Ectodermal cell (in vitro differentiated cells): ENCODE measurements around the gene CASQ1. TPM values are rescaled to one million over a fixed set of nuclear protein-coding genes. Genes with fewer than 3 reads are reported as not detected.

Experiments
- H3K27ac ChIP-seq: 2 replicates; pipeline ENCODE4 v1.7.0; 2013; ENCODE audit warnings: mild to moderate bottlenecking, low read depth, low read length; ENCODE audit not compliant: insufficient read depth, poor library complexity, severe bottlenecking
- H3K27me3 ChIP-seq: 2 replicates; pipeline ENCODE4 v1.7.0; 2013; ENCODE audit warnings: mild to moderate bottlenecking, low read length; ENCODE audit not compliant: insufficient read depth, control insufficient read depth, poor library complexity, severe bottlenecking
- H3K36me3 ChIP-seq: one replicate; pipeline ENCODE4 v1.7.0; 2013; ENCODE audit warnings: low read length; ENCODE audit not compliant: control insufficient read depth, insufficient read depth
- H3K4me1 ChIP-seq: one replicate; pipeline ENCODE4 v1.7.0; 2013; ENCODE audit warnings: low read length; ENCODE audit not compliant: control insufficient read depth, insufficient read depth
- H3K4me3 ChIP-seq: 2 replicates; pipeline ENCODE4 v1.7.0; 2013; ENCODE audit warnings: low read depth, low read length, control low read depth; ENCODE audit not compliant: insufficient read depth
- H3K9me3 ChIP-seq: 2 replicates; pipeline ENCODE4 v1.7.0; 2013; ENCODE audit warnings: mild to moderate bottlenecking, low read length, moderate library complexity; ENCODE audit not compliant: control insufficient read depth
- WGBS, 2 experiments: methylation state at CpG; one replicate each; pipeline ENCODE4 v1.1.7; 2013; ENCODE audit warnings: missing lambda C conversion rate in 2 of 2; 5-methylcytosine and 5-hydroxymethylcytosine counted together
- polyA plus RNA-seq, 4 experiments: library from polyadenylated mRNA; stranded (reverse); fragments of 50-300 nt; gene quantifications; one replicate each; pipeline ENCODE4 v1.2.3, GENCODE V29; 2013

The CASQ1 gene
- 2.1 TPM for polyA plus RNA-seq (2013, experiment 1 of 4)
- polyA plus RNA-seq (2013, experiment 2 of 4) = 0.53 TPM
- 0.32 TPM for polyA plus RNA-seq (2013, experiment 3 of 4)
- polyA plus RNA-seq (2013, experiment 4 of 4) = 0.93 TPM

DNA sequence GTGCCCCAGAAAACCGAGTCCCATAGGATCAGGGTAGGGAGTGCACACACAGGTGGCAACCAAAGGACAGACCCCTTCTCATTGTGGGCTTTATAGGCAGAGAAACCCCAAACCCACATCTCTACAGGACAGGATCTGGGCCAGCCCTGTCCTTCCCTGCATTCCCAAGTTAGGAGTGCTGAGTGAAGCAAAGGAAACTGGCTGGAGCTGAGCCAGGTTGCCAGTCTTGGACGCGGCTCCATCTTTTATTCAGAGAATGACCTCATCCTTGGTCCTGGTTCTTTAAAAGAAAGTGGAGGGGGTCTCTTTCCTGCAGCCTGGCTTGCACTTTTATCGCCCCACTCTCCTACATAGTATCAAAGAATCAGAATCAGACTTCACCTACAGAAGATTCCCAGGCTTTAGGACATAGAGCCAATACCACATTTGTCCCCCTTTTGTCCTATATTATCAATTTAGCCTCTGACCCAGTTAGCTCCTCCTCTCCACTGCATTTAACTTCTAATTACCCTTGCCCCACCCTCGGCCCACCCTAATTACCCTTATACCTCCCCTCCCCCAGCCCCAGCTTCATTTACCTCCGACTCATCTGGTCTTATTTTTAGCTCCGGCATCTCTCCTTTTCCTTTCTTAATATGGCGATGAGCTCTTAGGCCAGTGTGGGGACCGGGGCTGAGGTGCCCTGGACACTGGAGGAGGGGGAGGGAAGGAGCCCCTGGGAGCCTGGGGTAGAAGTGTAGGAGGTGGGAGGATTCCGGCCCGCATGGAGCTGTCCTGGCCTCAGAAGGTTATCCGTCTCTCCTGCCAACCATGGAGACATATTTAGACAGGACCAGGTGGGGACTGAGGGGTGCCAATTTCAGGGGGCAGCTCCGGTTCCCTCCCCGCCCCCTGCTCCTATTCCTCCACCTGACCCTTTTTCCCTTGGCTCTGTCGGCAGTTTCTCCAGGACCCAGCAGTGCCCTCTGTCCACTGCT is at the start of gene CASQ1:
Gene CASQ1, plus strand, starts transcription at position 927 of the 977 bp plus-strand sequence. CDS start 177 bp downstream, outside the sequence.
- Histone ChIP-seq H3K4me1 (peaks cover 7% of the 10 kb centered on the region), H3K27ac (no peak within 1 kb of the TSS), H3K4me3 (no peak within 1 kb of the TSS), H3K9me3 (no peaks in the 10 kb centered on the region), H3K27me3 (no peaks in the 10 kb centered on the region), H3K36me3 (no peaks in the 10 kb centered on the region)
- 78 to 81% methylated on average over 15 of the region's 15 CpGs for WGBS, 2 experiments

DNA sequence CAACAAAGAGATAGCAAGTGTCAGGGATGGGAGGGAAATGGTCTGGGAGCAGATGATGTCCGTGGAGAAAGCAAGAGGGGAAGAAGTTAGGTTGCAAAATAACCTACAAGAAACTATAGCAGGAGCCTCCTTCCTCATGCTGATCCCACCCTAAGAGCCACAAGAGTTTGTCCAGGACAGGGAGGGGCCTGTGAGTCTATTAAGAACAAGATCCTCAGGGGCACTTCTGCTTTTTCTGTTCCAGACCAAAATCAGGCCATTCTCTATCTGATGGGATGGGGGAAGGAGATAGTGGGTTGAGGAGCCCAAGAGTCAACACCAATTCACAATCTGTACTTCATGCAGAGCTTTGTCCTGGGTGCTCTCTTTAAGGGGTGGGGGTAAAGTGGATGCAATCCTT is 46.7 kb upstream of the CASQ1 start:
- H3K36me3 ChIP-seq = peaks cover 16% of the 10 kb centered on the region
- H3K27me3 ChIP-seq = no peaks in the 10 kb centered on the region
- 63 to 67% methylated on average over 1 of the region's 1 CpG for whole genome bisulfite sequencing, 2 experiments
- no peak overlapping the region for H3K27ac ChIP-seq
- H3K9me3 ChIP-seq = no peaks in the 10 kb centered on the region
- H3K4me3 ChIP-seq = no peak overlapping the region
- H3K4me1 ChIP-seq = no peaks in the 10 kb centered on the region

DNA sequence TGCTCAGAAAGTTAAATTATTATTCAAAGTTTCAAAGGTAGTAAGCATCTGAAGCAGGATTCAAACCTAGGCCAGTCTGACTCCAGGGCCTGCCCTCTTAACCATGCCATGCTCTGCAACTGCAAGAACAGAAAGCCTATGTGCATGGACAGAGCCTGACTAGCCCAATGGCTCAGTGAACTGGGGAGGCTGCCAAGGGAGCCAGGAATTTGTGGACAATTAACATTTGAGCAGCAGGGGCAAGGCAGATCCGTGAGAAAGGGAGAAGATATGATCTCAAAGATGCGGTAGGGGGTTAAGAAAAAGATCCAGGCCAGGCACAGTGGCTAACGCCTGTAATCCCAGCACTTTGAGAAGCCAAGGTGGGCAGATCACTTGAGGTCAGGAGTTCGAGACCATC is 45.5 kb upstream of the CASQ1 start:
- H3K4me3 ChIP-seq = no peak overlapping the region
- WGBS, 2 experiments = 66 to 72% methylated on average over 4 of the region's 4 CpGs
- peaks cover 6% of the 10 kb centered on the region for H3K36me3 ChIP-seq
- no peaks in the 10 kb centered on the region for H3K27me3 ChIP-seq
- no peaks in the 10 kb centered on the region for H3K4me1 ChIP-seq
- H3K27ac ChIP-seq = no peak overlapping the region
- no peaks in the 10 kb centered on the region for H3K9me3 ChIP-seq

DNA sequence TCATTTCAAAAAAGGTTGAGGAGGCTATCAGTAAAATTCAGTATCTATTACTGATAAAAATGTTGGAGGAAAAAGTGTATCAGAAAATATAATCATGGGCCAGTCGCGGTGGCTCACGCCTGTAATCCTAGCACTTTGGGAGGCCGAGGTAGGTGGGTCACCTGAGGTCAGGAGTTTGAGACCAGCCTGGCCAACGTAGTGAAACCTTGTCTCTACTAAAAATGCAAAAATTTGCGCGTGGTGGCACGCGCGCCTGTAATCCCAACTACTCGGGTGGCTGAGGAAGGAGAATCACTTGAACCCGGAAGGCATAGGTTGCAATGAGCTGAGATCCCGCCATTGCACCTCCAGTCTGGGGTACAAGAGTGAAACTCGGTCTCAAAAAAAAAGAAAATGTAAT is 44.3 kb upstream of the CASQ1 start:
- Histone ChIP-seq H3K4me1 (no peaks in the 10 kb centered on the region), H3K9me3 (no peaks in the 10 kb centered on the region), H3K36me3 (peaks cover 4% of the 10 kb centered on the region), H3K4me3 (no peak overlapping the region), H3K27ac (no peak overlapping the region), H3K27me3 (no peaks in the 10 kb centered on the region)
- 92 to 94% methylated on average over 13 to 14 of the region's 14 CpGs for WGBS, 2 experiments

DNA sequence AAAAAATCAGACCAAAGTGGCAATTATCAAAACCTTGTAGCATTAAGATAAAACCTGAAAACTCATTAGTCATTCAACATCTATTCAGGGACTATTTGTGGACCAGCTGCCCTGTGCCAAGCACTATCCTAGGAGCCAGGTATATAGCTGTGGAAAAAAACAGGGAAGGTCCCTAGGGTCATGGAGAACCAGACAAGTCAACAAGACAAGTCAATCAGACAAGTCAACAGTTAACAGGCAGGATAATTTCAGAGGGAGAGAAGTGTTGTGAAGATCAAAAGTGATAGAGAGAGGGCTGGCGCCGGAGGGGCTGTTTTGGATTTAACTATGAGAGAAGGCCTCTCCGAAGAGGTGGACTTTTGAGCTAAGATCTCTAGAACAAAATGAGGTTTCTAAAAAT is 42.3 kb upstream of the CASQ1 start:
- WGBS, 2 experiments = 92 to 94% methylated on average over 3 of the region's 3 CpGs
- no peaks in the 10 kb centered on the region for H3K36me3 ChIP-seq
- no peaks in the 10 kb centered on the region for H3K9me3 ChIP-seq
- H3K27me3 ChIP-seq = no peaks in the 10 kb centered on the region
- H3K4me1 ChIP-seq = no peaks in the 10 kb centered on the region
- H3K27ac ChIP-seq = no peak overlapping the region
- H3K4me3 ChIP-seq = no peak overlapping the region

DNA sequence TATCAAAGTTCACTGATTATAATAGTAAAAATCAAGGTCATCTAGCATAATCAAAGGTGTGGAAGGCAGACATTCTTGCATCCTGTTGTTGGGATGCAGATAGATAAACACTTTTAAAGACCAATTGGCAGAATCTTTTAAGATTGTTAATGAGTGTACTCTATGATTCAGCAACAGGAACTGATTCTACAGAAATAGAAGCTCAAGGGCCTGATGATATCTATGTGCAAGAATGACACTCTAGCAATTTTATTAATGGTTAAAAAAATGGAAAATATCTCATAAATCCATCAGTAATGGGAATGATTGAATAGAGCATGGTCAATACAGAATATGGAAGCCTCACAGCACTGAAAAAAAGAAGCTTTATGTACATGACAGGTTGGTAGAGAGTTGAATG is 41.1 kb upstream of the CASQ1 start:
- H3K4me3 ChIP-seq = no peak overlapping the region
- no peak overlapping the region for H3K27ac ChIP-seq
- no peaks in the 10 kb centered on the region for H3K36me3 ChIP-seq
- no peaks in the 10 kb centered on the region for H3K4me1 ChIP-seq
- H3K27me3 ChIP-seq = no peaks in the 10 kb centered on the region
- H3K9me3 ChIP-seq = no peaks in the 10 kb centered on the region

DNA sequence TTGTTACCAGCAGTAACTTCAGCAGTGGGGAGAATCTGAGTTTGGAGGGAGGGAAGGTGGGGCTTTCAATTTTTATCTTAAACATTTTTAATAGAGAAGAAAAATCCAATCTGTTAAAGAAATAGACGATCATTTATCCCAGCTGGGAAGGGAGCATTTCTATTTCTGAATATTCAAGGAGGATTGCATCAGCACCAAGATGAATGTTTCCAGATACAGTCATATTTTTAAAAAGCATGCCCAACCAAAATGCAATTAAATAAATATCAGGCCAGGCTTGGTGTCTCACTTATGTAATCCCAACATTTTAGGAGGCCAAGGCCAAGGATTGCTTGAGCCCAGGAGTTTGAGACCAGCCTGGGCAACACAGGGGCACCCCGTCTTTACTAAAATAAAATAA is 40.7 kb upstream of the CASQ1 start:
- Histone ChIP-seq H3K36me3 (no peaks in the 10 kb centered on the region), H3K27ac (no peak overlapping the region), H3K9me3 (no peaks in the 10 kb centered on the region), H3K4me3 (no peak overlapping the region), H3K27me3 (no peaks in the 10 kb centered on the region), H3K4me1 (no peaks in the 10 kb centered on the region)
- 90 to 100% methylated on average over 2 of the region's 2 CpGs for WGBS, 2 experiments

DNA sequence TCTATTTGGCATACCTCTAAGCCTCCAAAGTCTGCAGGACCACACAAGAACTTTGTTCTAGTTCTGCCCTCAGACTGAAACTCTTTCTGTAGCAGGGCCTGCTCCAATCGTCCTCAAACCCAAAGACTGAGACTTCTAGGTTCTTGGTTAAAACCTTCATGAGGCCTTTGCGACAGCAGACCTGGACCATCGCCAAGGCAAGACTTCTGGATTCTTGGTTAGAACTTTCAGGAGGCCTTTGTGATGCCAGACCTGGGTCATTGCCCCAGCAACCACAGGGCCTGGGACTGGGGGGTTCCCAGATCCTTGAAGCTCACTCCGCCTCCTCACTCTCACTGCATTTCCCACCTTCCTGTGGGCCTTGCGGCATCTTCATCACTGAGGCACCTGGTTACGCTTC is 39.1 kb upstream of the CASQ1 start, which contains the start of gene ATP1A4:
Gene ATP1A4, plus strand, starts transcription at position 301 of the 400 bp plus-strand sequence. CDS start 438 bp downstream, outside the sequence.
- Histone ChIP-seq H3K9me3 (no peaks in the 10 kb centered on the region), H3K36me3 (no peaks in the 10 kb centered on the region), H3K27ac (no peak within 1 kb of the TSS), H3K4me3 (no peak within 1 kb of the TSS), H3K4me1 (no peaks in the 10 kb centered on the region), H3K27me3 (no peaks in the 10 kb centered on the region)
- WGBS, 2 experiments = 94 to 96% methylated on average over 6 of the region's 6 CpGs

DNA sequence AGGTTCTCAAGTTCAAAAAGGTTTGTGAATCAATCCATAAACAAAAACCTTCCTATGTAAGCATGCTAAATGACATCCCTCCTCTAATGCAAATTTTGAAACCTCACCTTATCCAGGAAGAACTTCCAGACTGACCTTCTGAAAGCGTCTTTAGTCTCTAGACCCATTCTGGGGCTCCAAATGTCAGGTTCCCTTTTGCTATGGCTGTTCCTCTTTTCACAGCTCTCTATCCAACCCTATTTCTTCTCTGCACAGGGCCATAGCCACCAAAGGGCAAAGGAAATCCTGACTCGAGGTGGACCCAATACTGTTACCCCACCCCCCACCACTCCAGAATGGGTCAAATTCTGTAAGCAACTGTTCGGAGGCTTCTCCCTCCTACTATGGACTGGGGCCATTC is 35.6 kb upstream of the CASQ1 start:
- Histone ChIP-seq H3K36me3 (no peaks in the 10 kb centered on the region), H3K27ac (no peak overlapping the region), H3K27me3 (no peaks in the 10 kb centered on the region), H3K4me3 (no peak overlapping the region), H3K4me1 (no peaks in the 10 kb centered on the region), H3K9me3 (no peaks in the 10 kb centered on the region)
- 90 to 93% methylated on average over 3 of the region's 3 CpGs for WGBS, 2 experiments

DNA sequence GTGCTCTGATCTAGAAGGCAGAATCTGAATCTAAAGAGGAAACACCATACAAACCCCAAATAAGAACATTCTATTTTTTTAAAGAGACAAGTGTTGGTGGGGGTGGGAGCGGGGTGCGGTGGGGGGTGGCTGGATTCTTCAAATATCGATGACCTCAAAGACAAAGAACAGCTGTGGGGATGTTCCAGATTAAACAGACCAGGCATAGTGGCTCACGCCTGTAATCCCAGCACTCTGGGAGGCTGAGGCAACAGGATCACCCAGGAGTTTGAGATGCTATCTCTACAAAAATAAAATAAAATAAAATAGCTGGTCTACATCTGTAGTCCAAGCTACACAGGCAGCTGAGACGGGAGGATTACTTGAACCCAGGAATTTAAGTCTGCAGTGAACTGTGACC is 34.0 kb upstream of the CASQ1 start:
- no peaks in the 10 kb centered on the region for H3K36me3 ChIP-seq
- H3K9me3 ChIP-seq = no peaks in the 10 kb centered on the region
- no peak overlapping the region for H3K27ac ChIP-seq

More for the DNA sequence above, 34.0 kb upstream of the CASQ1 start:
- no peaks in the 10 kb centered on the region for H3K4me1 ChIP-seq
- no peaks in the 10 kb centered on the region for H3K27me3 ChIP-seq
- no peak overlapping the region for H3K4me3 ChIP-seq
- 90 to 95% methylated on average over 5 of the region's 5 CpGs for WGBS, 2 experiments
